Tibial nerve (tissue), 3 donors: ENCODE data around the gene CFAP46.

ENCODE experiments used
- EP300 ChIP-seq, 2 donors: sonication (generic); formaldehyde crosslinking; IDR thresholded peaks; one replicate each; pipeline ENCODE4 v1.6.1; 2017; ENCODE audit warnings: antibody characterized with exemption in 2 of 2, mild to moderate bottlenecking in 1 of 2
- POLR2A ChIP-seq, 2 donors: fragments of 450-650 bp; IDR thresholded peaks; one replicate each; pipeline ENCODE4 v1.6.1; 2017; ENCODE audit warnings: antibody characterized with exemption in 2 of 2, mild to moderate bottlenecking in 2 of 2, moderate library complexity in 2 of 2

DNA sequence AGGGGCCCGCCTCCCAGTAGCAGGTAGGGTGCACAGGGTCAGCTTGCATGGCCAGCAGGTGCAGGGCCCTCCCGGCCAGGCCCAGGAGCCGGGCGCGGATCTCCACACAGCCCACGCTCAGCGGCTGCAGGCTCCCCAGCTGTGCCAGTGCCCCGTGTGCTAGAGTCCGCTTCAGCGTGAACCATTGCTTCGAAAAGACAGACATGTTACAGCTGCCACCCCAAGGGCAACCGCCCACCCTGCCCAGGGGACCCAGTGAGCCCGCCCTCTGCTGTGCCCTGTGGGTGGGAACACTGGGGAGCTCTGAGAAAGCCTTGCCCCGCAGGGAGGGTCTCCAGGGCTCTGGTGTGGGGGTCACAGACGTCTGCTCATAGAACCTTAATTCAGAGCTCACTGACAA, 92.1 kb downstream of the CFAP46 start:
- TF ChIP-seq EP300 (IDR thresholded peaks at IDR 0.05): no peak
- no peak for TF ChIP-seq POLR2A (IDR thresholded peaks at IDR 0.05)
